Gastroesophageal sphincter (tissue), 4 donors: ENCODE results near the gene CBX6. TPM values are rescaled to one million over a fixed set of nuclear protein-coding genes. Genes with fewer than 3 reads are reported as not detected.

Source experiments
- ATAC-seq: fragments of 150-250 bp; one replicate; pipeline ENCODE4 v1.9.1; 2016; ENCODE audit warnings: mild to moderate bottlenecking, moderate library complexity
- H3K27ac ChIP-seq, 4 donors: fragments of 200-600 bp; sonication (generic) in 3 of 4; 1 replicate in 3 of 4; 2 replicates in 1 of 4; pipeline ENCODE4 v1.5.1; 2016 to 2019
- H3K27me3 ChIP-seq: fragments of 200-600 bp; sonication (generic); one replicate; pipeline ENCODE4 v1.5.1; 2019
- H3K36me3 ChIP-seq, 2 donors: fragments of 200-600 bp; sonication (generic); one replicate each; pipeline ENCODE4 v1.5.1; 2019; ENCODE audit warnings: control low read depth in 1 of 2
- H3K4me1 ChIP-seq, 3 donors: fragments of 200-600 bp; sonication (generic); 1 replicate in 2 of 3; 2 replicates in 1 of 3; pipeline ENCODE4 v1.5.1; 2016 to 2019; ENCODE audit warnings: control low read depth in 2 of 3
- H3K4me3 ChIP-seq, 2 donors: fragments of 200-600 bp; sonication (generic); one replicate each; pipeline ENCODE4 v1.5.1; 2019; ENCODE audit warnings: mild to moderate bottlenecking in 1 of 2, moderate library complexity in 1 of 2
- H3K9me3 ChIP-seq, 3 donors: fragments of 200-600 bp; sonication (generic); one replicate each; pipeline ENCODE4 v1.5.1; 2017 to 2019; ENCODE audit warnings: control low read depth in 2 of 3
- CTCF ChIP-seq, 4 experiments: fragments of 200-600 bp in 2 of 4; fragments of 450-650 bp in 2 of 4; sonication (generic) in 1 of 4; IDR thresholded peaks; one replicate each; pipeline ENCODE4 v1.5.1; 2017 to 2019; ENCODE audit warnings: antibody characterized with exemption in 4 of 4, mild to moderate bottlenecking in 2 of 4, moderate library complexity in 2 of 4
- EP300 ChIP-seq: sonication (generic); formaldehyde crosslinking; IDR thresholded peaks from one replicate; pipeline ENCODE4 v1.6.1; 2017; ENCODE audit warnings: antibody characterized with exemption, mild to moderate bottlenecking
- POLR2A ChIP-seq, 2 donors: fragments of 450-650 bp; IDR thresholded peaks; one replicate each; pipeline ENCODE4 v1.6.1; 2017; ENCODE audit warnings: antibody characterized with exemption in 2 of 2, mild to moderate bottlenecking in 2 of 2, moderate library complexity in 1 of 2
- POLR2AphosphoS5 ChIP-seq: sonication (generic); formaldehyde crosslinking; IDR thresholded peaks from one replicate; pipeline ENCODE4 v1.6.1; 2017; ENCODE audit warnings: antibody characterized with exemption
- WGBS, 2 donors: methylation state at CpG; one replicate each; pipeline ENCODE4 v1.1.5; 2018; ENCODE audit warnings: low coverage in 1 of 2; 5-methylcytosine and 5-hydroxymethylcytosine counted together
- total RNA-seq, 4 donors: library from RNA; depleted of rRNA; stranded (reverse); fragments of >200 nt; gene quantifications; one replicate each; pipeline ENCODE4 v1.1.0, GENCODE V29; 2016

Gene CBX6
- total RNA-seq, 4 donors from 2014 or later: 77.3 to 187 (median 105) TPM

- WGBS, 2 donors: 89 to 100% methylated on average over 1 of the region's 1 CpG
- Histone ChIP-seq H3K9me3 (no peaks in the 10 kb centered on the region), H3K4me3 (no peak overlapping the region), H3K4me1 (peaks cover 0 to 32% (median 2%) of the 10 kb centered on the region in 3 donors), H3K27ac (no peak overlapping the region), H3K36me3 (no peaks in the 10 kb centered on the region), H3K27me3 (no peaks in the 10 kb centered on the region)
- no peak for ATAC-seq
- TF ChIP-seq POLR2A (IDR thresholded peaks at IDR 0.05) (no peak), POLR2AphosphoS5 (no peak), CTCF (IDR thresholded peaks at IDR 0.05) (no peak), EP300 (no peak)
Observed at GRCh38 chr22:38839686-38840085, 32.3 kb downstream of the CBX6 start.

GRCh38 chr22:38837414-38837928 lies 34.5 kb downstream of the CBX6 start:
- H3K27me3 ChIP-seq: no peaks in the 10 kb centered on the region
- H3K36me3 ChIP-seq: no peaks in the 10 kb centered on the region
- WGBS, 2 donors: 85 to 86% methylated on average over 1 to 4 of the region's 6 CpGs
- peaks cover 0 to 15% (median 1%) of the 10 kb centered on the region in 3 donors for H3K4me1 ChIP-seq
- H3K27ac ChIP-seq: no peak overlapping the region
- TF ChIP-seq CTCF (IDR thresholded peaks at IDR 0.05) (no peak), POLR2A (IDR thresholded peaks at IDR 0.05) (no peak), EP300 (no peak), POLR2AphosphoS5 (no peak)
- ATAC-seq: no peak
- H3K4me3 ChIP-seq: no peak overlapping the region
- no peaks in the 10 kb centered on the region for H3K9me3 ChIP-seq

GRCh38 chr22:38835888-38836301 lies 36.1 kb downstream of the CBX6 start:
- ATAC-seq: no peak

DNA sequence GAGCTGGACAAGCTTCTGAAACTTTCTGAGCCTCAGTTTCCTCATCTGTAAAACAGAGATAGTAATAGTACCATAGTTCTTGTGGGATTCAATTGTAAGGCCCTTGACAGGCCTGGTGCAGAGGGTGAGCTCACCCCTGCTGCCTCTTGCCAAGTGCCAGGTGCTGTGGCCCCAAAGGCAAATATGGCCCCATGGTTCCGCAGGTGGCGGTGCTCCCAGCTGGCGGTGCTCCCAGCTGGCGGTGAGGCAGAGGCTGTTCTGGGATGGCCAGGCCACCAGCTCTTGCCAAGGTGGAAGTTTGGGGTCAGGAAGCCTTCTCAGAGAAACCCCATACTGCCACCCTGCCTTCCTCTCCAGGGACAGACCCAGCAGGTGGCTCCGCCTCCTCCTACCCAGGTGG lies 37.0 kb downstream of the CBX6 start:
- Histone ChIP-seq H3K4me3 (no peak overlapping the region), H3K36me3 (no peaks in the 10 kb centered on the region), H3K4me1 (no peaks in the 10 kb centered on the region), H3K27ac (no peak overlapping the region), H3K9me3 (no peaks in the 10 kb centered on the region), H3K27me3 (no peaks in the 10 kb centered on the region)
- WGBS, 2 donors: 100% methylated on average over 1 to 3 of the region's 5 CpGs
- no peak for ATAC-seq
- TF ChIP-seq CTCF (IDR thresholded peaks at IDR 0.05) (no peak), EP300 (no peak), POLR2AphosphoS5 (no peak), POLR2A (IDR thresholded peaks at IDR 0.05) (no peak)

More at GRCh38 chr22:38835888-38836301, 36.1 kb downstream of the CBX6 start:
- Histone ChIP-seq H3K4me1 (peaks cover 0 to under 1% (median 0%) of the 10 kb centered on the region in 3 donors), H3K36me3 (no peaks in the 10 kb centered on the region), H3K27ac (no peak overlapping the region), H3K4me3 (no peak overlapping the region), H3K9me3 (no peaks in the 10 kb centered on the region), H3K27me3 (no peaks in the 10 kb centered on the region)
- 60 to 83% methylated on average over 6 to 11 of the region's 19 CpGs for WGBS, 2 donors
- TF ChIP-seq CTCF (IDR thresholded peaks at IDR 0.05) (no peak), POLR2A (IDR thresholded peaks at IDR 0.05) (no peak), EP300 (no peak), POLR2AphosphoS5 (no peak)

GRCh38 chr22:38834215-38834953 lies 37.6 kb downstream of the CBX6 start:
- Histone ChIP-seq H3K27me3 (no peaks in the 10 kb centered on the region), H3K4me3 (no peak overlapping the region), H3K9me3 (no peaks in the 10 kb centered on the region), H3K36me3 (no peaks in the 10 kb centered on the region), H3K4me1 (no peaks in the 10 kb centered on the region), H3K27ac (no peak overlapping the region)
- no peak for ATAC-seq
- no peak for TF ChIP-seq CTCF (IDR thresholded peaks at IDR 0.05)
- TF ChIP-seq EP300: no peak
- no peak for TF ChIP-seq POLR2A (IDR thresholded peaks at IDR 0.05)
- no peak for TF ChIP-seq POLR2AphosphoS5
- 79 to 87% methylated on average over 6 to 12 of the region's 13 CpGs for WGBS, 2 donors
